Embryonic facial prominence (tissue), 1 donor: ENCODE measurements around the gene ZNF526.

Experiments
- DNase-seq: peaks from one replicate; pipeline ENCODE4 v3.0.0-alpha.2; 2016; ENCODE audit errors: extremely low spot score

The ZNF526 gene

GRCh38 chr19:42224940-42225717 lies 5.0 kb downstream of the ZNF526 start:
- no peak for DNase-seq

GRCh38 chr19:42225718-42226292 lies 5.7 kb downstream of the ZNF526 start:
- no peak for DNase-seq

- no peak for DNase-seq
These were observed 6.8 kb downstream of the ZNF526 start for GRCh38 chr19:42226886-42227285.

- no peak for DNase-seq
These were observed 8.5 kb downstream of the ZNF526 start for GRCh38 chr19:42228641-42229040.

- no peak for DNase-seq
These were observed 9.3 kb downstream of the ZNF526 start for GRCh38 chr19:42229301-42229854.

GRCh38 chr19:42229855-42230351 lies 9.8 kb downstream of the ZNF526 start:
- no peak for DNase-seq

- DNase-seq, result no peak
These were observed 10.5 kb downstream of the ZNF526 start for GRCh38 chr19:42230571-42230970.

- DNase-seq, result no peak
These were observed 12.3 kb downstream of the ZNF526 start for GRCh38 chr19:42232435-42232834.

GRCh38 chr19:42233106-42233505 lies 13.0 kb downstream of the ZNF526 start:
- no peak for DNase-seq

GRCh38 chr19:42233678-42234292 lies 13.7 kb downstream of the ZNF526 start:
- DNase-seq, result no peak

- DNase-seq, result no peak
These were observed 14.3 kb downstream of the ZNF526 start for GRCh38 chr19:42234364-42234763.

- DNase-seq, result no peak
These were observed 15.1 kb downstream of the ZNF526 start for GRCh38 chr19:42235181-42235580.

GRCh38 chr19:42239544-42240220 lies 19.6 kb downstream of the ZNF526 start:
- DNase-seq, result no peak

GRCh38 chr19:42241279-42241678 lies 21.2 kb downstream of the ZNF526 start:
- no peak for DNase-seq

- DNase-seq, result no peak
These were observed 22.0 kb downstream of the ZNF526 start for GRCh38 chr19:42242069-42242511.

- DNase-seq, result peak; percentile 99
These were observed 22.6 kb downstream of the ZNF526 start, which contains the start of gene GSK3A for GRCh38 chr19:42242512-42243409. Gene GSK3A, minus strand, starts transcription at chr19:42242602. Its CDS starts 137 bp downstream, at chr19:42242465.

GRCh38 chr19:42244347-42245220 lies 24.5 kb downstream of the ZNF526 start:
- peak; percentile 81 for DNase-seq

GRCh38 chr19:42245231-42245630 lies 25.1 kb downstream of the ZNF526 start:
- DNase-seq, result no peak

GRCh38 chr19:42246143-42246921 lies 26.2 kb downstream of the ZNF526 start:
- DNase-seq, result no peak
